ENCODE measurements around the gene TKT.

The TKT gene

GRCh38 chr3:53185761-53186465, 69.9 kb downstream of the TKT start:
- no peak for DNase-seq (ENCODE audit: low read depth)
- TF ChIP-seq CTCF (IDR thresholded peaks at IDR 0.05; ENCODE audit: low read depth, low read length) (no peak), MYC (IDR thresholded peaks at IDR 0.05; ENCODE audit: low read depth, low read length) (no peak), MAX (IDR thresholded peaks at IDR 0.05; ENCODE audit: low read depth, low read length) (no peak), POLR2A (IDR thresholded peaks at IDR 0.05; ENCODE audit: extremely low read depth, insufficient read length) (no peak)

GRCh38 chr3:53184701-53185100, 71.1 kb downstream of the TKT start:
- no peak overlapping the region for H3K4me3 ChIP-seq (ENCODE audit: low read depth, low read length)
- TF ChIP-seq CTCF (IDR thresholded peaks at IDR 0.05; ENCODE audit: low read depth, low read length) (no peak), POLR2A (IDR thresholded peaks at IDR 0.05; ENCODE audit: extremely low read depth, insufficient read length) (no peak), MYC (IDR thresholded peaks at IDR 0.05; ENCODE audit: low read depth, low read length) (no peak), MAX (IDR thresholded peaks at IDR 0.05; ENCODE audit: low read depth, low read length) (no peak)
- no peak for DNase-seq (ENCODE audit: low read depth)

More at GRCh38 chr3:53185761-53186465, 69.9 kb downstream of the TKT start:
- H3K4me3 ChIP-seq (ENCODE audit: low read depth, low read length): no peak overlapping the region

GRCh38 chr3:53183514-53183913, 72.3 kb downstream of the TKT start:
- no peak for DNase-seq (ENCODE audit: low read depth)
- TF ChIP-seq MYC (IDR thresholded peaks at IDR 0.05; ENCODE audit: low read depth, low read length) (no peak), CTCF (IDR thresholded peaks at IDR 0.05; ENCODE audit: low read depth, low read length) (no peak), MAX (IDR thresholded peaks at IDR 0.05; ENCODE audit: low read depth, low read length) (no peak)
- H3K4me3 ChIP-seq (ENCODE audit: low read depth, low read length): no peak overlapping the region

- no peak for DNase-seq (ENCODE audit: low read depth)
- no peak overlapping the region for H3K4me3 ChIP-seq (ENCODE audit: low read depth, low read length)
- TF ChIP-seq POLR2A (IDR thresholded peaks at IDR 0.05; ENCODE audit: extremely low read depth, insufficient read length) (no peak), MYC (IDR thresholded peaks at IDR 0.05; ENCODE audit: low read depth, low read length) (no peak), CTCF (IDR thresholded peaks at IDR 0.05; ENCODE audit: low read depth, low read length) (no peak), MAX (IDR thresholded peaks at IDR 0.05; ENCODE audit: low read depth, low read length) (no peak)
Observed at GRCh38 chr3:53182764-53183355, 73.0 kb downstream of the TKT start.

GRCh38 chr3:53181528-53181927, 74.3 kb downstream of the TKT start:
- H3K4me3 ChIP-seq (ENCODE audit: low read depth, low read length): no peak overlapping the region
- TF ChIP-seq POLR2A (IDR thresholded peaks at IDR 0.05; ENCODE audit: extremely low read depth, insufficient read length) (no peak), CTCF (IDR thresholded peaks at IDR 0.05; ENCODE audit: low read depth, low read length) (no peak), MYC (IDR thresholded peaks at IDR 0.05; ENCODE audit: low read depth, low read length) (no peak), MAX (IDR thresholded peaks at IDR 0.05; ENCODE audit: low read depth, low read length) (no peak)
- no peak for DNase-seq (ENCODE audit: low read depth)
